OCI-LY3 (cell line): ENCODE results near the gene HABP2.

Experiments
- EZH2phosphoT487 ChIP-seq: fragments of 200-600 bp; shearing (Covaris generic); IDR thresholded peaks from 2 replicates; pipeline ENCODE4 v1.6.1; 2018; ENCODE audit warnings: antibody characterized with exemption, mixed run types, low read depth
- TF ChIP-seq, protein P1 (sequence below): fragments of 200-600, 300-600 bp; sonication (generic); IDR thresholded peaks from 2 replicates; pipeline ENCODE4 v1.5.1; 2014; ENCODE audit warnings: antibody characterized with exemption, low read length, low read depth

DNA sequence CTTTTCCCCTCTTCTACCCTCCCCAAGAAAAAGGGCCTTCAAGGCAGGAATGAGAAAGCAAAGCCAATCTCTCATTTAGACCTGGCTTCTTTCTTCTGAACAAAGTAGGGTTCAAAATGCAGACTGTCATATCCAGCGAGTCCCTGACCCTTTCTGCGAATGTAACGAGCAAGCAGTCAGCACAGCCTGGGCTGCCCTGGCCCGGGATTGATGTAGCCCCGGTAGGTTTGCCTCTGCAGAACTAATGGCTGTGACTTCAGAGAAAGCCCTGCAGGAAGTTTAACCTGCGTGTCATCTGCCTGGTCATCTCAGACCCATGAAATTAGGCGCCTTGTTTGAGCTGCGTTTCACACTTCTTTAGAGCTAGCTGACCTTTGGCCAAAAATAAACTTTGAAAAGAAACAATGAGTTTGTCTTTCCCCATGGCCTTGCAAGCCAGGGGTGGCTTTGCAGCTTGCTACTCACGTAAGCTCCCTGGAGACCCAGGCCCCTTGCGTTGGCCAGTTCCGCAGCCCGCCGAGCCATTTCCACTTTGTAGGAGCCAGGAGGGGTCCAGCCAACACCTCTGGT is 36.4 kb downstream of the HABP2 start:
- TF ChIP-seq, protein P1, sequence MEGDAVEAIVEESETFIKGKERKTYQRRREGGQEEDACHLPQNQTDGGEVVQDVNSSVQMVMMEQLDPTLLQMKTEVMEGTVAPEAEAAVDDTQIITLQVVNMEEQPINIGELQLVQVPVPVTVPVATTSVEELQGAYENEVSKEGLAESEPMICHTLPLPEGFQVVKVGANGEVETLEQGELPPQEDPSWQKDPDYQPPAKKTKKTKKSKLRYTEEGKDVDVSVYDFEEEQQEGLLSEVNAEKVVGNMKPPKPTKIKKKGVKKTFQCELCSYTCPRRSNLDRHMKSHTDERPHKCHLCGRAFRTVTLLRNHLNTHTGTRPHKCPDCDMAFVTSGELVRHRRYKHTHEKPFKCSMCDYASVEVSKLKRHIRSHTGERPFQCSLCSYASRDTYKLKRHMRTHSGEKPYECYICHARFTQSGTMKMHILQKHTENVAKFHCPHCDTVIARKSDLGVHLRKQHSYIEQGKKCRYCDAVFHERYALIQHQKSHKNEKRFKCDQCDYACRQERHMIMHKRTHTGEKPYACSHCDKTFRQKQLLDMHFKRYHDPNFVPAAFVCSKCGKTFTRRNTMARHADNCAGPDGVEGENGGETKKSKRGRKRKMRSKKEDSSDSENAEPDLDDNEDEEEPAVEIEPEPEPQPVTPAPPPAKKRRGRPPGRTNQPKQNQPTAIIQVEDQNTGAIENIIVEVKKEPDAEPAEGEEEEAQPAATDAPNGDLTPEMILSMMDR, result no peak
- TF ChIP-seq EZH2phosphoT487, result no peak
